Chondrocyte (in vitro differentiated cells): ENCODE results near the gene PAM. TPM values are rescaled to one million over a fixed set of nuclear protein-coding genes. Genes with fewer than 3 reads are reported as not detected.

Source experiments
- DNase-seq: peaks from one replicate; pipeline ENCODE4 v3.0.0; 2021; ENCODE audit warnings: mixed read lengths, low spot score
- H3K27ac Mint-ChIP-seq: one replicate; pipeline ENCODE4 v1.8.0; 2021; ENCODE audit warnings: mild to moderate bottlenecking, moderate library complexity, mixed read lengths; ENCODE audit not compliant: unreplicated experiment
- H3K27me3 Mint-ChIP-seq: 2 replicates; pipeline ENCODE4 v1.8.0; 2021; ENCODE audit warnings: low read depth, mixed read lengths
- H3K36me3 Mint-ChIP-seq: 2 replicates; pipeline ENCODE4 v1.8.0; 2021; ENCODE audit warnings: low read depth, mixed read lengths
- H3K4me1 Mint-ChIP-seq: 2 replicates; pipeline ENCODE4 v1.8.0; 2021; ENCODE audit warnings: low read depth, mild to moderate bottlenecking, mixed read lengths
- H3K4me3 Mint-ChIP-seq: one replicate; pipeline ENCODE4 v1.8.0; 2021; ENCODE audit warnings: mild to moderate bottlenecking, moderate library complexity, mixed read lengths; ENCODE audit not compliant: unreplicated experiment
- H3K9me3 Mint-ChIP-seq: 2 replicates; pipeline ENCODE4 v1.8.0; 2021; ENCODE audit warnings: low read depth, mixed read lengths
- total RNA-seq: library from RNA; stranded (reverse); gene quantifications from 3 replicates; pipeline ENCODE4 v1.2.1, GENCODE V29; 2021
- TF ChIP-seq, protein P1 (sequence below): fragments of 200-600 bp; sonication (generic); IDR thresholded peaks from 2 replicates; pipeline ENCODE4 v1.5.0; 2021; ENCODE audit warnings: antibody characterized with exemption, mild to moderate bottlenecking, moderate library complexity

The PAM gene
- total RNA-seq, 1 donor from 2014 or later: 293 TPM

DNA sequence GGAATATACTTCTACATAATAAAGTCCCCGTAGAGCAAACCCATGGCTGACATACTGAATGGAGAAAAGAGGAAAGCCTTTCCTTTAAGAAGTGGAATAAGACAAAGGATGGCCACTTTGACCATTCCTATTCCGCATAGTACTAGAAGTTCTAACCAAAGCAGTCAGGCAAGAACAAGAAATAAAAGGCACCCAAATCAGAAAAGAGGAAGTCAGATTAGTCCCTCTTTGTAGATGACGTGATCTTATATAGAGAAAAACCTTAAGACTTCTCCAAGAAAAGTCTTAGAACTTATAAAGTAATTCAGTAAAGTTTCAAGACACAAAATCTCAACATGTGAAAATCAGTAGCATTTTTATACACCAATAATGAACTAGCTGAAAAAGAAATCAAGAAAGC is 231.0 kb downstream of the PAM start:
- Mint-ChIP-seq H3K4me3 (no peak overlapping the region), H3K36me3 (peaks cover 23% of the 10 kb centered on the region), H3K27ac (no peak overlapping the region), H3K9me3 (peaks cover 13% of the 10 kb centered on the region), H3K4me1 (no peaks in the 10 kb centered on the region), H3K27me3 (no peaks in the 10 kb centered on the region)
- no peak for DNase-seq
- TF ChIP-seq, protein P1, sequence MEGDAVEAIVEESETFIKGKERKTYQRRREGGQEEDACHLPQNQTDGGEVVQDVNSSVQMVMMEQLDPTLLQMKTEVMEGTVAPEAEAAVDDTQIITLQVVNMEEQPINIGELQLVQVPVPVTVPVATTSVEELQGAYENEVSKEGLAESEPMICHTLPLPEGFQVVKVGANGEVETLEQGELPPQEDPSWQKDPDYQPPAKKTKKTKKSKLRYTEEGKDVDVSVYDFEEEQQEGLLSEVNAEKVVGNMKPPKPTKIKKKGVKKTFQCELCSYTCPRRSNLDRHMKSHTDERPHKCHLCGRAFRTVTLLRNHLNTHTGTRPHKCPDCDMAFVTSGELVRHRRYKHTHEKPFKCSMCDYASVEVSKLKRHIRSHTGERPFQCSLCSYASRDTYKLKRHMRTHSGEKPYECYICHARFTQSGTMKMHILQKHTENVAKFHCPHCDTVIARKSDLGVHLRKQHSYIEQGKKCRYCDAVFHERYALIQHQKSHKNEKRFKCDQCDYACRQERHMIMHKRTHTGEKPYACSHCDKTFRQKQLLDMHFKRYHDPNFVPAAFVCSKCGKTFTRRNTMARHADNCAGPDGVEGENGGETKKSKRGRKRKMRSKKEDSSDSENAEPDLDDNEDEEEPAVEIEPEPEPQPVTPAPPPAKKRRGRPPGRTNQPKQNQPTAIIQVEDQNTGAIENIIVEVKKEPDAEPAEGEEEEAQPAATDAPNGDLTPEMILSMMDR: no peak

- no peak overlapping the region for H3K4me3 Mint-ChIP-seq
- peaks cover 8% of the 10 kb centered on the region for H3K36me3 Mint-ChIP-seq
- H3K4me1 Mint-ChIP-seq: peaks cover 4% of the 10 kb centered on the region
- H3K27ac Mint-ChIP-seq: no peak overlapping the region
- H3K27me3 Mint-ChIP-seq: no peaks in the 10 kb centered on the region
- no peak for DNase-seq
- peaks cover 8% of the 10 kb centered on the region for H3K9me3 Mint-ChIP-seq
- TF ChIP-seq, protein P1: no peak
These were observed 233.4 kb downstream of the PAM start for GRCh38 chr5:102988459-102988858.

DNA sequence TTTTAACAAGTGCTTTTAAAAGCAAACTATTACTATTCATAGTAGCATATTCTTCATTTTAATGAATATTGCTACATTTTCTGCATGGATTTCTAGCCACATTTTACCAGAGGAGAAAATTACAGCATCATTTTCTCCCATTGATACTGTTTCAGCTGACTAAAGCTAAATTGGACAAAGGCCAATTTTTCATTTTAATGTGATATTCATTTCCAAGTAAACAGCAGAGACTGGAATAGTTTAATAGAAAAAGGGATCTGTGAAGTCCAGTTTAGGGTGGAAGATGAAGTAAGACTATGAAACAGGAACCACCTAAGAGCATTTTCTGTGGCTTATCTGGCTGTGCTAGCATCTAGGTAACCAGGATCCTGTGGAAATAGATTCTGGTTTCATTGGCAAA is 236.7 kb downstream of the PAM start:
- H3K27me3 Mint-ChIP-seq: no peaks in the 10 kb centered on the region
- TF ChIP-seq, protein P1: no peak
- no peak overlapping the region for H3K4me3 Mint-ChIP-seq
- H3K9me3 Mint-ChIP-seq: no peaks in the 10 kb centered on the region
- peaks cover 7% of the 10 kb centered on the region for H3K4me1 Mint-ChIP-seq
- DNase-seq: no peak
- H3K36me3 Mint-ChIP-seq: peaks cover 6% of the 10 kb centered on the region
- H3K27ac Mint-ChIP-seq: no peak overlapping the region

GRCh38 chr5:102996011-102996575 is 241.0 kb downstream of the PAM start:
- H3K27ac Mint-ChIP-seq: no peak overlapping the region
- H3K27me3 Mint-ChIP-seq: no peaks in the 10 kb centered on the region
- no peak for DNase-seq
- no peak overlapping the region for H3K4me3 Mint-ChIP-seq
- TF ChIP-seq, protein P1: no peak
- H3K36me3 Mint-ChIP-seq: peaks cover 9% of the 10 kb centered on the region
- H3K4me1 Mint-ChIP-seq: peaks cover 11% of the 10 kb centered on the region
- peaks cover 6% of the 10 kb centered on the region for H3K9me3 Mint-ChIP-seq

GRCh38 chr5:102998224-102998623 is 243.1 kb downstream of the PAM start:
- Mint-ChIP-seq H3K4me1 (peaks cover 7% of the 10 kb centered on the region), H3K36me3 (peaks cover 9% of the 10 kb centered on the region), H3K27ac (no peak overlapping the region), H3K9me3 (peaks cover 6% of the 10 kb centered on the region), H3K27me3 (no peaks in the 10 kb centered on the region), H3K4me3 (no peak overlapping the region)
- no peak for DNase-seq
- TF ChIP-seq, protein P1: no peak
